Measurements from ENCODE around the gene VSNL1.

- TF ChIP-seq ZNF529 (tag by site-specific recombination; IDR thresholded peaks at IDR 0.05; ENCODE audit: insufficient replicate concordance) (no peak), ZNF654 (tag by site-specific recombination; IDR thresholded peaks at IDR 0.05; ENCODE audit: low read depth) (no peak)
- TF ChIP-seq, protein P1, sequence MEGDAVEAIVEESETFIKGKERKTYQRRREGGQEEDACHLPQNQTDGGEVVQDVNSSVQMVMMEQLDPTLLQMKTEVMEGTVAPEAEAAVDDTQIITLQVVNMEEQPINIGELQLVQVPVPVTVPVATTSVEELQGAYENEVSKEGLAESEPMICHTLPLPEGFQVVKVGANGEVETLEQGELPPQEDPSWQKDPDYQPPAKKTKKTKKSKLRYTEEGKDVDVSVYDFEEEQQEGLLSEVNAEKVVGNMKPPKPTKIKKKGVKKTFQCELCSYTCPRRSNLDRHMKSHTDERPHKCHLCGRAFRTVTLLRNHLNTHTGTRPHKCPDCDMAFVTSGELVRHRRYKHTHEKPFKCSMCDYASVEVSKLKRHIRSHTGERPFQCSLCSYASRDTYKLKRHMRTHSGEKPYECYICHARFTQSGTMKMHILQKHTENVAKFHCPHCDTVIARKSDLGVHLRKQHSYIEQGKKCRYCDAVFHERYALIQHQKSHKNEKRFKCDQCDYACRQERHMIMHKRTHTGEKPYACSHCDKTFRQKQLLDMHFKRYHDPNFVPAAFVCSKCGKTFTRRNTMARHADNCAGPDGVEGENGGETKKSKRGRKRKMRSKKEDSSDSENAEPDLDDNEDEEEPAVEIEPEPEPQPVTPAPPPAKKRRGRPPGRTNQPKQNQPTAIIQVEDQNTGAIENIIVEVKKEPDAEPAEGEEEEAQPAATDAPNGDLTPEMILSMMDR (tag by site-specific recombination; IDR thresholded peaks at IDR 0.05): no peak
- TF ChIP-seq, protein P2, sequence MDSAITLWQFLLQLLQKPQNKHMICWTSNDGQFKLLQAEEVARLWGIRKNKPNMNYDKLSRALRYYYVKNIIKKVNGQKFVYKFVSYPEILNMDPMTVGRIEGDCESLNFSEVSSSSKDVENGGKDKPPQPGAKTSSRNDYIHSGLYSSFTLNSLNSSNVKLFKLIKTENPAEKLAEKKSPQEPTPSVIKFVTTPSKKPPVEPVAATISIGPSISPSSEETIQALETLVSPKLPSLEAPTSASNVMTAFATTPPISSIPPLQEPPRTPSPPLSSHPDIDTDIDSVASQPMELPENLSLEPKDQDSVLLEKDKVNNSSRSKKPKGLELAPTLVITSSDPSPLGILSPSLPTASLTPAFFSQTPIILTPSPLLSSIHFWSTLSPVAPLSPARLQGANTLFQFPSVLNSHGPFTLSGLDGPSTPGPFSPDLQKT (IDR thresholded peaks at IDR 0.05; ENCODE audit: borderline replicate concordance, low read depth, low read length): no peak
Observed at GRCh38 chr2:17644997-17645720, 104.7 kb downstream of the VSNL1 start.

All from HEK293 (cell line).